HG03558 (cell line): ENCODE results near the gene TNIP1.
A peak's percentile ranks its signal among the peaks of the same experiment; 100 is the strongest.

Experiments
- ATAC-seq: cut with Tn5 transposase; IDR thresholded peaks from one replicate; pipeline ENCODE4 v1.9.1; 2021; ENCODE audit warnings: moderate number of reproducible peaks; ENCODE audit not compliant: unreplicated experiment; ENCODE audit errors: extremely low read depth

Gene TNIP1, protein sequence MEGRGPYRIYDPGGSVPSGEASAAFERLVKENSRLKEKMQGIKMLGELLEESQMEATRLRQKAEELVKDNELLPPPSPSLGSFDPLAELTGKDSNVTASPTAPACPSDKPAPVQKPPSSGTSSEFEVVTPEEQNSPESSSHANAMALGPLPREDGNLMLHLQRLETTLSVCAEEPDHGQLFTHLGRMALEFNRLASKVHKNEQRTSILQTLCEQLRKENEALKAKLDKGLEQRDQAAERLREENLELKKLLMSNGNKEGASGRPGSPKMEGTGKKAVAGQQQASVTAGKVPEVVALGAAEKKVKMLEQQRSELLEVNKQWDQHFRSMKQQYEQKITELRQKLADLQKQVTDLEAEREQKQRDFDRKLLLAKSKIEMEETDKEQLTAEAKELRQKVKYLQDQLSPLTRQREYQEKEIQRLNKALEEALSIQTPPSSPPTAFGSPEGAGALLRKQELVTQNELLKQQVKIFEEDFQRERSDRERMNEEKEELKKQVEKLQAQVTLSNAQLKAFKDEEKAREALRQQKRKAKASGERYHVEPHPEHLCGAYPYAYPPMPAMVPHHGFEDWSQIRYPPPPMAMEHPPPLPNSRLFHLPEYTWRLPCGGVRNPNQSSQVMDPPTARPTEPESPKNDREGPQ

DNA sequence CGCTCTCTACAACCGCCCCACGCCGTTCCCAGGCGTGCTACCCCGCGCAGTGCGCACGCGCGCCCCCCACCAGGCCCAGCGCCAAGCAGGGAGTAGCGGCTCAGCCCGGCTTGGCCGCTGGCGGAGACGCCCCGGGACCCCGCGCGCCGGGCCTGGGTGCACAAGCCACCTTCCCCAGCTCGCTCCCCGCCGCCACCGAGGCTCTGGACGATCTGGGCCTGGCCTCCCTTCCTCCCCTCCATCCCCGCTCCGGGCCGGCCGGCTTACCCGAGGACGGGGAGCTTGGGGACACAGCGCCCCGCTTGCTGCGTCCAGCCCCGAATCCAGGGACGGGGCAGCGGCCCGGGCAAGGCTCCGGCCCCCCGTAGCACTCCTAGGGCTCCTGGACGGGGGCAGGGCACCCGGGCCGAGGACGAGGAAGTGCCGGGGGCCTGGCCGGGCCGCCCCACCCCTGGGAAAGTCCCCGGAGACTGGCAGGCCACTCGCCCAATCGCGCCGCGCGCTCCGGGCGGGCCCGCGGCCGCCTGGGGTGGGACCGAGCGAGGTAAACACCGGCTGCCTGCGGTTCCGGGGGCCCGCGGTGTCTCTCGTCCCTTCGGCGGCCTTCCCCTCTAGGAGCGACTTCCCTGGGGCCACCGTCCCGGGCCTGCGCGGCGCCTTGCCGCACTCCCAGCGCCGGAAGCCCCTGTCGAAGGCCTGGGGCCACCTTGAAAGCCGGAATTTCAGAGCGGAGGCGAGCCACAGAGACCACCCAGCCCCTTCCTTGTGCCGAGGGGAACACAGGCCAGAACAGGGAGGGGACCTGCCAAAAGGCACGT is at the start of gene TNIP1:
Gene TNIP1 (minus strand): TSS at position 422 of the 818 bp plus-strand sequence. CDS start 15,939 bp downstream, outside the sequence.
- ATAC-seq = peak; percentile 44

DNA sequence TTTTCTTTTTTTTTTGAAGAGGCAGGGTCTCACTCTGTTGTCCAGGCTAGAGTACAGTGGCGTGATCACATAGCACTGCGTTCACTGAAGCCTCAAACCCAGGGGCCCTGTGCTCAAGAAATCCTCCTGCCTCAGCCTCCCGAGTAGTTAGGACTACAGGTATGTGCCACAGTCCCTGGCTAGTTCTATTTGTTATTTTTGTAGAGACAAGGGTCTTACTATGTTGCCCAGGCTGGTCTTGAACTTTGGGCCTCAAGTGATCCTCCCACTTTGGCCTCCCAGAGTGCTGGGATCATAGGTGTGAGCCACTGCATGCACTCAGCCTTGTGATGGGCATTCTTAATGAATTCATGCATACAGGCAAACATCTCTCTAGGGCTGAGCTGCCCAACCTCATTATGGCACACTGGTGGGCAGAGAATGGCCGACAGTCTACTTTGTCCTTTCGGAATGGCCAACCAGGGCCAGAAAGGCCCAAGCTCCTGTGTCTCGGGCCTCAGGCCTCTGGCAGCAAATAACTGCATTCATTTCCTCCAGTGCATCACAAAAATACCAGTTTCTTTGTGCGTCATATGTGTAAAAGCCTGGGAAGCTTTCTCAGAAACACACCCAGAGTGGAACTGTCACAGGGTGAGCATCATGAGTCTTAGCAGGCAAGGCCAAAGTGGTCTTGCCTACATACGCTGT is 49.5 kb upstream of the TNIP1 start:
- no peak for ATAC-seq

DNA sequence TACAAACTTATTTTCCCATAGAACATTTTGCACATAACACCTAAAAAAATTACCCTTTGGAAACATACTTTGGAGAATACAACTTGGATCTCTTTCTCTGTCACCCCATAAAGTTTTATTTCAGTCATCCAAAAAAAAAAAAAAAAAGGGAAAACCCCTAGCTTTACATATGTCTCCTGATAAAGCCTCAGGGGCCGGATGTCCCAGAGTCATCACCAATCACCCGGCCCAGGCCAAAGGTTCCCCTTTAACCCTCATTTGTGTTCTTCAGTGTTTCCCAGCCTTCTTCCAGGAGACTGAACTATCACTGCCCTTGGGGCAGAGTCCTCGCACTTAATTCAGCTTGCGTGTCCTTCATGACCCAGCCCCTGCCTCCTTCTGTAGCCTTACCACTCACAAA is 48.0 kb upstream of the TNIP1 start:
- ATAC-seq = no peak

DNA sequence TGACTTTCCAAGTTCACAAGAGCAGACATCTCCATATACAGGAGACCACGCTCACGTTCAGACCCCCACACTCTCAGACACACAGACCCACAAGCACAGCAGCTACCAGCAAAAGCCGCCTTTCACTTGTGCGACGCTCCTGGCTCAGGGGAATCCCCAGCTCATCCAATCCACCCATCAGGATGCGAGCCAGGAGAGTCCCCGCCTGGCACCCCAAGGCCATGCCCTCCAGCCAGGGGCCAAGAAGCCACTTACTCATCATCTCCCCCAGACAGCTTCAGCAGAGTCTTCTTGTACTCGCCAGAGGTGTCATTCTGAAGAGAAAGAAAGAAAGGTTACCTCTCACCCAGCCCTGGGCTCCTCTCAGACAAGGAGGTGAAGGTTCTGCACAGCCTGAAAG is 47.1 kb upstream of the TNIP1 start:
- no peak for ATAC-seq

DNA sequence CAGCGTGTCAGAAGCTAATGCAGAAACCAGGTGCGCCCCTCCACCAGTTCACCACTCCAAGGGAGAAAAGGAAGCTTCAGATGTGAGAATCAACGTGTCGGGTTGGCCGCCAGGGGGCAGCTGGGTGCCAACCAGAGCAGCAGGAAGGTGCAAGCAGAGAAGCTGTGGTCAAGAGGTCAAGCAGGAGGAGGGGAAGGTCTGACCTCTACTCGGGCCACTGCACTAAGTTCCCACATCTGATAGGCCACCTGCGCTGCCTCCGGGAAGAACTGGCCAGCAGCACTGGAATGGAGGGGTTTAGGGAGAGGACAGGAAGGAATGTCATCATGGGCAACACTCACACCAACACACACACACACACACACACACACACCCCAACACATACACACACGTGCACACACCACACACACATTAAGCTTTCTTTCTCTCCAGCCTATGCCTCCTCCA is 45.4 kb upstream of the TNIP1 start:
- ATAC-seq = no peak

DNA sequence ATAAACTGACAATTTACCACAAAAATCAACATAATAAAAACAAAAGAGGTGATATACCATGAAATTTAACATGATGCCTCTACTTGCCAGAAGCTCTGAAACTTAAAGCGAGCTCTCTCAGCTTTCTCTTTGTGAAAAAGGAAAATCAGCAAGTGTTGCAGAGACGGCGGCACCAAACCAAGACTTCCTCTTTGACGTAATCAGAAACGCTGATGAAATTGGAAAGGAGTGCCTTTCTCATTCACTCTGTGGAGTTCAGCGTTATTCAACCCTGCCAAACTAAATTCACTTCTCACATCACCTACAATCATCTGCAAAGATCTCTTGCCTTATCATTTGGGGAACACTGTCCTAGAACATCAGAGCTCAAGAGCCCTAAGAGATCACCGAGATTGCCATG is 44.6 kb upstream of the TNIP1 start:
- ATAC-seq = no peak

DNA sequence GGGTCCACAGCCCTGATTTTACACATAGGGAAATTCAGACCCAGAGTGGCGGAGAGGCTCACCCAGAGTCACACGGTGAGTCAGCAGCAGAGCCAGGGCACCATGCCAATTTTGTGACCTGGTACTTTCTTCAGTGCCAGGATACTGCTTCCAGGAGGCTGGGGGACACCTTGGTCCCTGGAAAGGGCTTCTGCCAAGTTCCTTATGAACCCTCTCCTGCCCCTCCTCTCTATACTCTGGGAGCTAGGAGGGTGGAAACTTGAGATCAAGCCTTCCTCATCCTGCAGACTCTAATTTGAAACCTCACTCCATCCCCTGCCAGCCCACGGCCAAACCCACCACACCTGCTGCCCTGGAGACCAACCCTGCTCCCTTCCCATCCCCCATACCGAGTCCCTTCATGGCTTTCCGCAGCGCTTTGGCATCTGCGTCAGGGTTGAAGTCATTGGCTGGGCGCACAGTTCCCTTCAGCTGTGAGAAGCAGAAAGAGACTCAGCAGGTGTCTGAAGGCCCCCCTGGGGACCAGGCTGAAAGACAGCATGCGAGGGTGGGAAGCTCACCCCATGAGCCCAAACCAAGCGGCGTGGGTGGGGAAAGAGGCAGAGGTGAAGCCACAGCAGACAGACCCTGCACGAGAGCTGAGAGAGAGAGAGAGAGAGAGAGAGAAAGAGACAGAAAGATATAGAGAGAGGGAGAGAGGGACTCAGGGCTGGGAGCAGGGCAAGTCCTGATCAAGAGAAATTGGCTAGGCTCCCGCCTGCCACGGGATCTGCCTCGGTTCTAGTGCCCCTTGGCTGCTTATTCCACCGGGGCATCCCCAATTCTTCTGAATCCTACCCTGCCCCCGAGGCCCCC is 43.3 kb upstream of the TNIP1 start:
- ATAC-seq = peak; percentile 82

DNA sequence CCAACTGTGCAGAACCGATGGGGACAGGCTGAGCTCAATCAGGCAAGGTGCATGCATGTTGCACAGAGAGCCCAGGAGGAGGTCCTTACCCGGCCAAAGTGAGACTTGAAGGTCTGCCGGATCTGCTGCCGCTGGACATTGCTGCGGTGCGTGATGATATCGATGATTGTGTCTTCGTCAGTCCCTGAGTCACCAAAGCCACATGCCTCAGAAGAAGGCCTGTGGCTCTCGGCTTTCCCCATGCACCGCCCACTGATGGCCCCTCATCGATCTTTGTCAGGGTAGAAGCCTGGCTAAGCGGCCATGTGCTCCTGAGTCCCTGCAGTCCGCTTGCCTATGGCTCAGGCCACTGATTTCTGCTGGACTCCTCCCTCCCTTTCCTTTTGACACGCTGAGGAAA is 42.0 kb upstream of the TNIP1 start:
- ATAC-seq = no peak

DNA sequence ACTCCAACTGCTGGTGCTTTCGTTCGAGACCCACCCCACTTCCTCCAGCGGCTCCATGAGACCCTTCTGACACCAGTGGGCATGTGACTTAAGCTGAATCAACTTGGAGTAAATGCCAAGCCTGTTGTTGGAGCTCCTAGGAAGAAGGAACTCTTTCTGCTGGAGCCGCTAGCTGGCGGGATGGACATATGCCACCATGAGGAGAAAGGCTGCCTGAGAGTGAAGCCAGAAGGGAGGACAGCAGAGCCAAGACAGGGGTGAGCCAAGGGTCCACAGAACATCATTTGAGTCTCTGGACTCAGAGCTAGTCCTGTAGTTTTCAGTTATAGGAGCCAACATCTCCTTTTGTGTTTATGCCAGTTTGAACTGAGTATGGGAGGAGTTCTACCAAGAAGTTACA is 40.8 kb upstream of the TNIP1 start:
- no peak for ATAC-seq

DNA sequence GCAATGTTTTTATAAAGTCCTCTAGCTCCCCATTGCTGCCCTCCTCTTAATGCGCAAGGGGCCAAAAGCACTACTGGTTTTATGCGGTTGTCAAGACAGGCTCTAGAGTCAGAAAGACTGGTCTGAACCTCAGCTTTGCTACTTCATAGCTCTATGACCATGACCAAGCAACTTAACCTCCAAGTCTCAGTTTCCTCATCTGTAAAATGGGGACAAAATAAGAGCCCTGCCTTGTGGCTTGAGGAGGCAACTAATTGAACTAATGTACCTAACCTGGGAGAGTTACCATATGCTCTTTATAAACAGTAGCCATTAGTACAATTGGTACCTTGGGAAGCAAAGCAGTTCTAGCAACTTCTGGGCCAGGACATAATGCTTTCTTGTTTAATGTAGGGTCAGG is 40.3 kb upstream of the TNIP1 start:
- no peak for ATAC-seq

DNA sequence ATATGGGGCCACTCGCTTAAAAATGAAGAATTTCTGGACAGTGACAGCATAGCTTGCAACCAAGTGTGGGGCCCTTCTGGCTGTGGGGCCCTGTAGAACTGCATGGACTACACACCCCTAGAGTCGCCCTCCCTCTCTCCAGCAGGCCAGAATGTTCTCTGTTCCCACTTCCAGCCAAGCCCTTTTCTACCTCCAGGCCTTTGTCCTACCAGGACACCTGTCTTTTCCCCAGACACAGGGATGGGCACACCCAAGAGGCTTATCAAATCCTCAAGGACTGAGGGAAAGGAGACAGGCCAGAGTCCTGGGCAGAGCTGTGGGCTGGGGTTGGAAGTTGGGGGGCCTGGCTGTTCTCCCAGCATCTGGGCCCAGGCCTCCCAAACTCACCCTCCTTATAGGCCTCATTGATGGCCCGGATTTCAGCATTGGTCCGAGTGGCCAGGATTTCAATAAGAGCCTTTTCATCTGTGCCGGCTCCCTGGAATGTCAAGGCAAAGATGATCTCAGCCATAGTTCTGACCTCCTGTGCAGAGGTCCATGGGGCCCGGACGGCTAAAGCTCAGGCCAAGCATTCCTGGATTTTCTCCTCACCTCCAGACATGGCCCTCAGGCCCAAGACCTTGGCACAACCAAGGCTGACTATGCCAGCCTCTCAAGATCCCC is 38.2 kb upstream of the TNIP1 start:
- no peak for ATAC-seq

DNA sequence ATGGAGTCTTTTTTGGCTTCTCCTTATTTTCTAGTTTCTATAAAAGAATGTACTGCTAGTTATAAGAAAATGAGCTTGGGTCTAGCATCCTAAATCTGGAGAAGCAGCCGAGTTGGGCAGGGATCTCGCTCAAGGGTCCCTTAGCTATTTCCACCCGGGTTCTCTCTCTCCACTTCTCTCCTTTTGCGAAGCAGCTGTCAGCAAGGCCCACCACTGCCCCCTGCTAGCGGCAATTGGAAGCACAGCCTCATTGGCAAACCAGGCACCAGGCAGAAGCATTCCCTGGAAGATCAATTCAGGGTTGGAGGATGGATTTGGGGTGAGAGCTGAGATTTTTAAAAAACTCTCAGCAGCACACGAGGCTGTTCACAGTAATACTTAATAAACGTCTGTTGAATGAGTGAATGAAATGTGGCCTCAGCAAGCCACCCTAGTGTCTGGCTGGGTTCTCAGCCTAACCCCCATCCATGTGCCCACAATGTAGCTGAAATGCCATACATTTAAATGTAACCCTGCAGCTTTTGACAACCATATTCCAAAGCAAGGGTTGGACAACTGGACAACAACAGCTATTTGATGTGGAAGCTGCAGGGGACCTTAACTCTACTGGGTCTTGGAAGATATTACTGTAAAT is 34.6 kb upstream of the TNIP1 start:
- ATAC-seq = no peak

DNA sequence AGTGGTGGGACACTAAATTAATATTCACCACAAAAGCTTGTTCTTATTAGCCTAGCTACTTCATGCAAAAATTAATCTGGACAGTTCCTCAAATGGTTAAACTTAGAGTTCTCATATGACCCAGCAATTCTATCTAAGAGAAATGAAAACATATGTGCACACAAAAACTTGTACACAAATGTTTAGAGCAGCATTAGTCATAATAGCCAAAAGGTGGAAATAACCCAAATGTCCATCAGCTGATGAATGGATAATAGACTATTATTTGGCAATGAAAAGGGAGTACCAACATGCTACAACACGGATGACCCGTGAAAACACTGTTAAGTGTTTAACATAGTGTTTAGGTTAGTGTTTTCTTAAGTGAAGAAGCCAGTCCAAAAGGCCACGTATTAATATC is 32.8 kb upstream of the TNIP1 start:
- ATAC-seq = no peak

DNA sequence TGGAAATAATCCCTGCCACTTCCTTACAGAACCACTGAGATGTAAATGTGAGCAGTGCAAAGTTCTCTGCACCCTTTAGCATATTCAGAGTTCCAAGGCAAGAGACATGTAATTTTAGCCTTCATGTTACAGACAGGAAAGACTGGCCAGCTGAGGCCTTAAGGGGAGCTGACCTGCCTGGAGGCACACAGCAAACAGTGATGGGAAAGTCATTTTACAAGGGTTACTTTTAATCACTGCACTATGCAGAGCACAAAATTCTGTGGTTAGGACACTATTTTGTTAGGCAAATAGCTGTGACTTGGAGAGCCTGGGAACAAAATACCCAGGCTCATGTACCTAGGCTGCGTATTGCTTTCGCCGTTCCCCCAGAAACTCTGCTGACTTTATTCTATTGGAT is 30.2 kb upstream of the TNIP1 start:
- no peak for ATAC-seq

DNA sequence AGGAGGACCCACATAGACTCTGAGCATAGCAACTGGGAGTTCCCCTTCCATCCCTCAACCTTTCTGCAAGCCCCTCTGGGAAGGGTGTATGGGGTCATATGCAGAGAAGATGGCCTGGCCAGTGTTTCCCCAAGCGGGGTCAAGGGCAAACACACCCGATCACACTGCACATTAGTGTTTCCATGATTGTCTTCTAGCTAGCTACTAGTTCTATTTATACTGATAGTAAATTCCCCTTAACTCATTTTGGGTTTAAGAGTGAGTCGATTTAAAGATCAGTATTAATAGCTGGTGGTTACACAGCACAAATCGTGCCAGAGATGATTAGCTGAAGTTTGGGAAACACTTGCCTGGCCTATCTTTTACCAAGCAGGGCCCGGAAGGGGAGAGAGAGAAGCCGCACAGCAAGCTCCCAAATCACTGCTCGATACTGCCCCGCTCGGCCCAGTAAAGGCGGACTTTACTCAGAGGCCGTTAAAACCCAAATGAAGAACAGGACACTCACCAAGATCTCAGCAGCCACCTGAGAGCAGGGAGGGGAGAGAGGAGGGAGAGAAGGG is 29.4 kb upstream of the TNIP1 start:
- ATAC-seq = no peak

DNA sequence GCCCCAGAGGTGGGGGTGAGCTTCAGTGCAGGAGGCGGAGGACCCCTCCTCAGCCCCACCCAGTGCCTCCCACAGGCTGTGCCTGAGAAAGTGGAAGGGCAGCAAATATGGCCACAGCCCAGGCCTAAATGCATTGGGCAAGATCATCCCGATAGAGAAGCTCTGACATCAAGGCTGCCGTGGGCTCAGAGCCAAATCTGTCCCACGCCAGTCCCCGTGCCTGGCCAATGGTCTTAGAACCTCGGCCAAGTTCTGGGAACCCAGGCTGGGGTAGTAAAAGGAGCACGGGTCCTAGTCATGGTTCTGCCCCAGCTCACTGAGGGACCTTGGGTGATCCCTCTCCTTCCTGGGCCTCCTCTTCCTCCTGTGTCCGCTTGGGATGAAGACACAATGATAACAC is 27.7 kb upstream of the TNIP1 start:
- no peak for ATAC-seq

DNA sequence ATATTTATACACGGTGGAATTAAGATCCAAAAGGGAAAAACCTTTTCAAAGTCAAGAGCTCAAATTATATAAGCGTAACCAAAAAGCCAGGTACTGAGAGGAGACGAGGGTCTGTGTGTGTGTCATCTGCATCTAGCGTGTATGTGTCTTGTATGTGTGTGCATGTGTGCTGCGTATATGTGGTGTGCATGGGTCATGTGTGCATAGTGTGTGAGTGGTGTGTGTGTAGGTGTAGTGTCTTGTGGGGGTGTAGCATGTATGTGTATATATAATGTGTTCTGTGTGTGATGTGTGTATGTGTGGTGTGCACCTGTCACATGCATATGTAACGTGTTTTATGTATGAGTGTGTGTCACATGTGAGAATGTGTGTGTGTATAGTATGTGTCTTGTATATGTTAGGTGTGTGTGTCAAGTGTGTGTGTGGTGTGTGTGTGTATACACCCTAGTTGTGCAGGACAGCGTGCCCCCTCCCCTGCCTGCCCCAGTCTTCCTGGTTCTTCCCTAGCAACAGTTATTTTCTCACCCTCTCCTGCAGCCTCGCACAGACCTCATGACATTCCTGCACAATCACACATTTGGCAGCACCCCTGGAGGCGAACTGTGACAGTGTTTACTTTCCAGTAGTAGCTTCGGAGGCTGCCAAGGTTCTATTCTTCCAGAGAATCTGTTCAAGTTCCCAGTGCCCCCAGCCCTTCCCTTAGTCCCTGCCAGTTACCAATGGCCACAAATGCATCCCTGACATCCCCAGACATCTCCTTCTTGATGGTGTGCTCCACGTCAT is 27.1 kb upstream of the TNIP1 start:
- no peak for ATAC-seq

DNA sequence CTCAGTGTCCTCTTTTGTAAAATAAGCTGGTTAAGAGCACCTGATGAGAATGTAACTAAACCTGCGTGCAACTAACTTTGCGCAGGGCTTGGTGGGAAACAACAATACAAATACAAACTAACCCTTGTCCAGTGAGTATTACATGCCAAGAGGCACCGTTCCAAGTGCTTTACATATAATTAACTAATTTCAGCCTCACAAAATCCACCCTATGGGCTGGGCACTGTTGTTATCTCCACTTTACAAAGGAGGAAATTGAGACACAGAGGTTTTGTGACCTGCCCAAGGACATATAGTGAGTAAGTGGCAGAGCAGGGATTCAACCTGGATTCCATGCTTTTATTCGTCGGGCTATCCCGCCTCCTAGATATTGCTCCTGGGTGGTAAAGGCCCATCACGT is 26.2 kb upstream of the TNIP1 start:
- ATAC-seq = no peak
